HG03520 (cell line): ENCODE data around the gene MPHOSPH9.
A peak's percentile ranks its signal among the peaks of the same experiment; 100 is the strongest.

Source experiments
- ATAC-seq: cut with Tn5 transposase; IDR thresholded peaks from one replicate; pipeline ENCODE4 v1.9.1; 2021; ENCODE audit warnings: mild to moderate bottlenecking, moderate library complexity; ENCODE audit not compliant: unreplicated experiment

MPHOSPH9 gene

GRCh38 chr12:123131291-123131832 lies 101.6 kb downstream of the MPHOSPH9 start:
- no peak for ATAC-seq

- no peak for ATAC-seq
Measured at GRCh38 chr12:123129621-123130020, 103.3 kb downstream of the MPHOSPH9 start.

GRCh38 chr12:123127182-123127495 lies 105.8 kb downstream of the MPHOSPH9 start:
- ATAC-seq: no peak

- ATAC-seq: no peak
Measured at GRCh38 chr12:123126294-123127181, 106.4 kb downstream of the MPHOSPH9 start.

- ATAC-seq: no peak
Measured at GRCh38 chr12:123122626-123123025, 110.3 kb downstream of the MPHOSPH9 start.

- no peak for ATAC-seq
Measured at GRCh38 chr12:123121670-123122069, 111.3 kb downstream of the MPHOSPH9 start.

- peak; percentile 23 for ATAC-seq
Measured at GRCh38 chr12:123120452-123121166, 112.3 kb downstream of the MPHOSPH9 start.

- peak; percentile 73 for ATAC-seq
Measured at GRCh38 chr12:123119808-123120207, 113.1 kb downstream of the MPHOSPH9 start.

- ATAC-seq: no peak
Measured at GRCh38 chr12:123118497-123118896, 114.4 kb downstream of the MPHOSPH9 start.

GRCh38 chr12:123115409-123116121 lies 117.4 kb downstream of the MPHOSPH9 start:
- ATAC-seq: no peak

- no peak for ATAC-seq
Measured at GRCh38 chr12:123114304-123115083, 118.4 kb downstream of the MPHOSPH9 start.

- no peak for ATAC-seq
Measured at GRCh38 chr12:123113026-123113425, 119.9 kb downstream of the MPHOSPH9 start.

GRCh38 chr12:123111498-123112165 lies 121.3 kb downstream of the MPHOSPH9 start:
- no peak for ATAC-seq

GRCh38 chr12:123109319-123109772 lies 123.6 kb downstream of the MPHOSPH9 start:
- ATAC-seq: no peak

GRCh38 chr12:123108682-123109066 lies 124.3 kb downstream of the MPHOSPH9 start:
- no peak for ATAC-seq

- no peak for ATAC-seq
Measured at GRCh38 chr12:123107926-123108681, 124.8 kb downstream of the MPHOSPH9 start.

GRCh38 chr12:123106640-123107359 lies 126.1 kb downstream of the MPHOSPH9 start:
- ATAC-seq: no peak

GRCh38 chr12:123105211-123105826 lies 127.6 kb downstream of the MPHOSPH9 start:
- ATAC-seq: no peak
